GM06990 (cell line): ENCODE results near the gene SPTBN5.

Experiments
- DNase-seq: peaks from one replicate; pipeline ENCODE4 v3.0.0-alpha.2; 2011; ENCODE audit not compliant: insufficient read length; ENCODE audit errors: extremely low read depth
- H3K27me3 ChIP-seq: replicated peaks from 2 replicates; pipeline ENCODE4 v1.6.0; 2011; ENCODE audit warnings: low read length; ENCODE audit not compliant: control insufficient read depth, insufficient read depth
- H3K36me3 ChIP-seq: 2 replicates; pipeline ENCODE4 v1.5.1; 2011; ENCODE audit warnings: low read length; ENCODE audit not compliant: control insufficient read depth, insufficient read depth
- H3K4me3 ChIP-seq: replicated peaks from 2 replicates; pipeline ENCODE4 v1.5.1; 2011; ENCODE audit warnings: low read depth, mild to moderate bottlenecking, control low read depth, low read length
- TF ChIP-seq, protein P1 (sequence below): IDR thresholded peaks from 2 replicates; pipeline ENCODE4 v1.5.1; 2011; ENCODE audit warnings: low read length, control low read depth, mild to moderate bottlenecking, inconsistent platforms; ENCODE audit not compliant: insufficient read depth, poor library complexity, severe bottlenecking

The SPTBN5 gene

DNA sequence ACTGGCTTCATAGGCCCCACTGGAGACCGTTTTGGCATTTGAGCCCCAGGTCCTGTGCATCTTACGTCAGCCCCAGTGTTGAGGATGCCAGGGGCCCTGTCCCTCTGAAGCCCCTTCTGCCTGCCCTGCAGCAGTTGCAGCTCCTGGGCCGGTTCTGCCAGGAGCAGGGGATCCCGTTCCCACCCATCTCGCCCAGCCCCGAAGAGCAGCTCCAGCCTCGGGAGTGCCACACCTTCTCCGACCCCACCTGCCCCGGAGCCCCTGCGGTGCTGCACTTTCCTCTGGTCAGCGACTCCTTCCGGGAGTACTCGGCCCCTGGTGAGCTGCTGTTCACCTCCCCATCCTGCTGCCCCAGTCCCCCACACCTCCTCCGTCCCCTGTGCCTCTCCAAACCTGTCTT is 46.6 kb downstream of the SPTBN5 start:
- peaks cover 7% of the 10 kb centered on the region for H3K36me3 ChIP-seq
- TF ChIP-seq, protein P1, sequence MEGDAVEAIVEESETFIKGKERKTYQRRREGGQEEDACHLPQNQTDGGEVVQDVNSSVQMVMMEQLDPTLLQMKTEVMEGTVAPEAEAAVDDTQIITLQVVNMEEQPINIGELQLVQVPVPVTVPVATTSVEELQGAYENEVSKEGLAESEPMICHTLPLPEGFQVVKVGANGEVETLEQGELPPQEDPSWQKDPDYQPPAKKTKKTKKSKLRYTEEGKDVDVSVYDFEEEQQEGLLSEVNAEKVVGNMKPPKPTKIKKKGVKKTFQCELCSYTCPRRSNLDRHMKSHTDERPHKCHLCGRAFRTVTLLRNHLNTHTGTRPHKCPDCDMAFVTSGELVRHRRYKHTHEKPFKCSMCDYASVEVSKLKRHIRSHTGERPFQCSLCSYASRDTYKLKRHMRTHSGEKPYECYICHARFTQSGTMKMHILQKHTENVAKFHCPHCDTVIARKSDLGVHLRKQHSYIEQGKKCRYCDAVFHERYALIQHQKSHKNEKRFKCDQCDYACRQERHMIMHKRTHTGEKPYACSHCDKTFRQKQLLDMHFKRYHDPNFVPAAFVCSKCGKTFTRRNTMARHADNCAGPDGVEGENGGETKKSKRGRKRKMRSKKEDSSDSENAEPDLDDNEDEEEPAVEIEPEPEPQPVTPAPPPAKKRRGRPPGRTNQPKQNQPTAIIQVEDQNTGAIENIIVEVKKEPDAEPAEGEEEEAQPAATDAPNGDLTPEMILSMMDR: no peak
- no peak overlapping the region for H3K4me3 ChIP-seq
- no peaks in the 10 kb centered on the region for H3K27me3 ChIP-seq
- DNase-seq: no peak

DNA sequence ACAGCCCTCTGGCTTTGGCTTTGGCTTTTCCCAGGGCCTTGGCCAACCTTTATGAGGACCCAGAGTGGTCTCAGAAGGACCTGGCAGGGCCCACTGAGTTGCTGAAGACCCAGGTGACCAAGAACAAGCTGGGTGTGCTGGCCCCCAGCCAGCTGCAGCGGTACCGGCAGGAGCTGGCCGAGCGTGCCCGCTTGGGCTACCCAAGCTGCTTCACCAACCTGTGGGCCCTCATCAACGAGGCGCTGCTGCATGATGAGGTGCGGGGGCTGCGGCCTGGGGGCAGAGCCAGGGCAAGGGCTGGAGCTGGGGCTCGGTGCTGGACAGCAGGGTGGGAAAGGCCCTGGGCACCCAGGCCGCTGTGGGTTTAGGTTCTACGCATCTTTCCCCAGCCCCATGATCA is 49.0 kb downstream of the SPTBN5 start:
- DNase-seq: no peak
- TF ChIP-seq, protein P1: no peak

DNA sequence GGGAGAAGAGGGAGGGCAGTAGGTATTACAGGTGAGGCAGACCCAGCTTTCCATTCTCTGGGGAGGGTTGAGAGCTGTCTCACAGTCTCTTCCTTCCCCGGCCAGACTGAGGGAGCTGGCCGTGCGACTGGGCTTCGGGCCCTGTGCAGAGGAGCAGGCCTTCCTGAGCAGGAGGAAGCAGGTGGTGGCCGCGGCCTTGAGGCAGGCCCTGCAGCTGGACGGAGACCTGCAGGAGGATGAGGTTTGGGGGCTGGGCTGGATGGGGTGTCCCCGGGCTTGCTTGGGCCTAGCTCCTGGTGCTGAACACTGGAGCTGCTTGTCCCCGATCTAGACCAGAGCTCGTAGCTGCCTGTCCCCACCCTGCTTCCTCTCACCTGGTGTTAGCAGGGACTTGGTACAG is 50.3 kb downstream of the SPTBN5 start:
- no peak for DNase-seq
- peaks cover 7% of the 10 kb centered on the region for H3K36me3 ChIP-seq
- no peak overlapping the region for H3K4me3 ChIP-seq
- H3K27me3 ChIP-seq: no peaks in the 10 kb centered on the region
- TF ChIP-seq, protein P1: no peak

More for the DNA sequence above, 49.0 kb downstream of the SPTBN5 start:
- H3K4me3 ChIP-seq: no peak overlapping the region
- H3K27me3 ChIP-seq: no peaks in the 10 kb centered on the region
- peaks cover 7% of the 10 kb centered on the region for H3K36me3 ChIP-seq

DNA sequence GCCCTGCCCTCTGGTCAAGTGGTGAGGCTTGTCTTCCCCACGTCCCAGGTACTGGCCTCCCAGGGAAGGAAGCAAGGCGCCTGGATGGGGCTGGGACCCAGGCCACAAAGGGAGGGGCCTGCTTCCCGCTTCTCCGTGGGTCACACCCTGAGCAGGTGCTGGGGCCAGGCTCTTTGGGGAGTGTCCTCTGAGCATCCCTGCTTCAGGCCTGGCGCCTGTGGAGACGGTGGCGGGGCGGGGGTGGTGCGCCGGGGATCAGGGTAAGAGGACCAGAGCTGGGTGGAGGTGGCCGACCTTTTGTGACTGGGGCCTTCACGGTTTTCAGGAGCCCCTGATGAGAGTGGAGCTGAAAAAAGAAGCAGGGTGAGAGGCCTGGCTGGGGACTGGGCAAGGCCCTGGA is 51.6 kb downstream of the SPTBN5 start:
- peaks cover 3% of the 10 kb centered on the region for H3K36me3 ChIP-seq

DNA sequence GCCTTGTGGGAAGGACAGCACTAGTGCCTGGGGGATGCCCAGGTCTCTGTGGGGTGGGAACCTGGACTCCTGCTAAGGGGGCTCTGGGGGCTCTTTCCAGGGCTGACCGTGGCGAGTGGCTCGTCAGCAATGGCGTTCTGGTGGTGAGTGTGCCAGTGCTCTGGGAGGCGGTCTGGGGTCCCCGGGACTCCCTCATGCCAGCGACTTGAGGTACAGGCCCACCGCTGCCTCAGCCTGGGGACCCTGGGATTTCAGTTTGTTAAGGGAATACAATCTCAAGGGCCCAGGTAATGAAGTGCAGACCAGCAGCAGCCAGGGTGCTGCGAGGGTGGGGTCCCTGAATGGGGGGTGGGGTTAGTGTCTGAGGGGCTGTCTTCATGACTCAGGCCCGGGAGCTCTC is 52.7 kb downstream of the SPTBN5 start:
- no peak for DNase-seq
- Histone ChIP-seq H3K36me3 (peaks cover under 1% of the 10 kb centered on the region), H3K27me3 (no peaks in the 10 kb centered on the region), H3K4me3 (no peak overlapping the region)
- TF ChIP-seq, protein P1: no peak

More for the DNA sequence above, 51.6 kb downstream of the SPTBN5 start:
- no peak for DNase-seq
- H3K4me3 ChIP-seq: no peak overlapping the region
- TF ChIP-seq, protein P1: no peak
- H3K27me3 ChIP-seq: no peaks in the 10 kb centered on the region

DNA sequence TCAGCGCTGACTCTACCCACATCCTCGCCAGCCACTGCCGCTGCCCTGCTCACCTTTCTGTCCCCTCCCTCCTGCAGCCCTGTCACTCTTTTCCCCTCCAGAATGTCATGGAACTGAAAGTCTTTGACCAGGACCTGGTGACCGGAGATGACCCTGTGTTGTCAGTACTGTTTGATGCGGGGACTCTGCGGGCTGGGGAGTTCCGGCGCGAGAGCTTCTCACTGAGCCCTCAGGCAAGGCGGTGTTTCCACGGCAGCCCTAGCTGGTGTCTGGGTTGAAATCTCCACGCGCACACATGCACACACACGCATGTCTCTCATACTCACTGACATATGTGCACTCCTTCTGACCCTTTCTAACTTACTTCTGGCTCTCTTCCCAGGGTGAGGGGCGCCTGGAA is 53.2 kb downstream of the SPTBN5 start:
- no peaks in the 10 kb centered on the region; the same call in none of the 2 replicates for H3K36me3 ChIP-seq
- TF ChIP-seq, protein P1: no peak

More for the DNA sequence above, 53.2 kb downstream of the SPTBN5 start:
- DNase-seq: no peak
- H3K4me3 ChIP-seq: no peak overlapping the region
- H3K27me3 ChIP-seq: no peaks in the 10 kb centered on the region
